ENCODE measurements around the gene LDB3. TPM values are rescaled to one million over a fixed set of nuclear protein-coding genes. Genes with fewer than 3 reads are reported as not detected.

LDB3 gene
- total RNA-seq, 1 experiment from 2014 or later, result 8.3 TPM

GRCh38 chr10:86712317-86712707 lies 44.0 kb downstream of the LDB3 start:
- H3K4me3 ChIP-seq (ENCODE audit: low read length), result peak overlapping the region; percentile 67
- peak; percentile 67 for DNase-seq

GRCh38 chr10:86715156-86715795 lies 47.0 kb downstream of the LDB3 start:
- Histone ChIP-seq H3K4me2 (ENCODE audit: low read depth, low read length, poor library complexity, severe bottlenecking) (no peak overlapping the region), H3K27me3 (ENCODE audit: low read length) (no peaks in the 10 kb centered on the region), H2AFZ (ENCODE audit: low read length) (no peak overlapping the region), H3K9me3 (ENCODE audit: low read length) (no peaks in the 10 kb centered on the region), H3K9ac (ENCODE audit: low read length) (no peak overlapping the region), H3K4me3 (ENCODE audit: low read length) (no peak overlapping the region), H3K79me2 (ENCODE audit: low read length) (no peaks in the 10 kb centered on the region), H3K4me1 (ENCODE audit: low read length) (peaks cover 13% of the 10 kb centered on the region), H3K27ac (ENCODE audit: low read length) (no peak overlapping the region), H3K9me2 (replicated peaks; ENCODE audit: insufficient read depth, low read length) (no peaks in the 10 kb centered on the region), H4K20me1 (ENCODE audit: insufficient read depth, low read depth, low read length) (no peaks in the 10 kb centered on the region), H3K36me3 (ENCODE audit: insufficient read depth, low read length) (no peaks in the 10 kb centered on the region)
- DNase-seq, result no peak

More at GRCh38 chr10:86712317-86712707, 44.0 kb downstream of the LDB3 start:
- Histone ChIP-seq H2AFZ (ENCODE audit: low read length) (peak overlapping the region; percentile 75; the same call in 1 of the 2 replicates), H3K27me3 (ENCODE audit: low read length) (no peaks in the 10 kb centered on the region), H3K79me2 (ENCODE audit: low read length) (no peaks in the 10 kb centered on the region), H3K4me1 (ENCODE audit: low read length) (peaks cover 13% of the 10 kb centered on the region), H3K36me3 (ENCODE audit: insufficient read depth, low read length) (no peaks in the 10 kb centered on the region), H3K9me2 (replicated peaks; ENCODE audit: insufficient read depth, low read length) (no peaks in the 10 kb centered on the region), H4K20me1 (ENCODE audit: insufficient read depth, low read depth, low read length) (no peaks in the 10 kb centered on the region), H3K27ac (ENCODE audit: low read length) (peak overlapping the region; percentile 73), H3K4me2 (ENCODE audit: low read depth, low read length, poor library complexity, severe bottlenecking) (peak overlapping the region; percentile 88), H3K9ac (ENCODE audit: low read length) (peak overlapping the region; percentile 77), H3K9me3 (ENCODE audit: low read length) (no peaks in the 10 kb centered on the region)

GRCh38 chr10:86715836-86716235 lies 47.5 kb downstream of the LDB3 start:
- Histone ChIP-seq H3K4me3 (ENCODE audit: low read length) (no peak overlapping the region), H2AFZ (ENCODE audit: low read length) (no peak overlapping the region), H3K27ac (ENCODE audit: low read length) (no peak overlapping the region), H3K36me3 (ENCODE audit: insufficient read depth, low read length) (no peaks in the 10 kb centered on the region), H3K4me1 (ENCODE audit: low read length) (peaks cover 10% of the 10 kb centered on the region), H3K9me3 (ENCODE audit: low read length) (no peaks in the 10 kb centered on the region), H3K79me2 (ENCODE audit: low read length) (no peaks in the 10 kb centered on the region), H3K9me2 (replicated peaks; ENCODE audit: insufficient read depth, low read length) (no peaks in the 10 kb centered on the region), H3K4me2 (ENCODE audit: low read depth, low read length, poor library complexity, severe bottlenecking) (no peak overlapping the region), H3K27me3 (ENCODE audit: low read length) (no peaks in the 10 kb centered on the region), H3K9ac (ENCODE audit: low read length) (no peak overlapping the region), H4K20me1 (ENCODE audit: insufficient read depth, low read depth, low read length) (no peaks in the 10 kb centered on the region)
- DNase-seq, result no peak

- Histone ChIP-seq H4K20me1 (ENCODE audit: insufficient read depth, low read depth, low read length) (no peaks in the 10 kb centered on the region), H3K36me3 (ENCODE audit: insufficient read depth, low read length) (no peaks in the 10 kb centered on the region), H2AFZ (ENCODE audit: low read length) (no peak overlapping the region), H3K9me3 (ENCODE audit: low read length) (no peaks in the 10 kb centered on the region), H3K27ac (ENCODE audit: low read length) (no peak overlapping the region), H3K4me3 (ENCODE audit: low read length) (no peak overlapping the region), H3K9ac (ENCODE audit: low read length) (no peak overlapping the region), H3K4me1 (ENCODE audit: low read length) (peaks cover 8% of the 10 kb centered on the region), H3K79me2 (ENCODE audit: low read length) (no peaks in the 10 kb centered on the region), H3K4me2 (ENCODE audit: low read depth, low read length, poor library complexity, severe bottlenecking) (no peak overlapping the region), H3K27me3 (ENCODE audit: low read length) (no peaks in the 10 kb centered on the region), H3K9me2 (replicated peaks; ENCODE audit: insufficient read depth, low read length) (no peaks in the 10 kb centered on the region)
- DNase-seq, result no peak
Measured at GRCh38 chr10:86716466-86716865, 48.2 kb downstream of the LDB3 start.

GRCh38 chr10:86718556-86718955 lies 50.2 kb downstream of the LDB3 start:
- no peaks in the 10 kb centered on the region for H3K79me2 ChIP-seq (ENCODE audit: low read length)
- H3K27me3 ChIP-seq (ENCODE audit: low read length), result no peaks in the 10 kb centered on the region
- H3K9me3 ChIP-seq (ENCODE audit: low read length), result no peaks in the 10 kb centered on the region
- H2AFZ ChIP-seq (ENCODE audit: low read length), result no peak overlapping the region
- H3K9me2 ChIP-seq (replicated peaks; ENCODE audit: insufficient read depth, low read length), result no peaks in the 10 kb centered on the region
- H3K4me1 ChIP-seq (ENCODE audit: low read length), result peaks cover 5% of the 10 kb centered on the region
- no peak overlapping the region for H3K9ac ChIP-seq (ENCODE audit: low read length)
- H3K36me3 ChIP-seq (ENCODE audit: insufficient read depth, low read length), result no peaks in the 10 kb centered on the region
- no peak for DNase-seq
- no peak overlapping the region for H3K4me3 ChIP-seq (ENCODE audit: low read length)
- no peak overlapping the region for H3K4me2 ChIP-seq (ENCODE audit: low read depth, low read length, poor library complexity, severe bottlenecking)
- no peak overlapping the region for H3K27ac ChIP-seq (ENCODE audit: low read length)
- no peaks in the 10 kb centered on the region for H4K20me1 ChIP-seq (ENCODE audit: insufficient read depth, low read depth, low read length)

GRCh38 chr10:86721232-86721631 lies 52.9 kb downstream of the LDB3 start:
- peaks cover 5% of the 10 kb centered on the region for H3K4me1 ChIP-seq (ENCODE audit: low read length)
- no peak overlapping the region for H3K27ac ChIP-seq (ENCODE audit: low read length)
- no peak overlapping the region for H2AFZ ChIP-seq (ENCODE audit: low read length)
- H3K4me3 ChIP-seq (ENCODE audit: low read length), result no peak overlapping the region
- no peak overlapping the region for H3K4me2 ChIP-seq (ENCODE audit: low read depth, low read length, poor library complexity, severe bottlenecking)
- H3K27me3 ChIP-seq (ENCODE audit: low read length), result no peaks in the 10 kb centered on the region
- H4K20me1 ChIP-seq (ENCODE audit: insufficient read depth, low read depth, low read length), result no peaks in the 10 kb centered on the region
- no peaks in the 10 kb centered on the region for H3K79me2 ChIP-seq (ENCODE audit: low read length)
- DNase-seq, result no peak
- no peaks in the 10 kb centered on the region for H3K36me3 ChIP-seq (ENCODE audit: insufficient read depth, low read length)
- no peaks in the 10 kb centered on the region for H3K9me3 ChIP-seq (ENCODE audit: low read length)
- no peaks in the 10 kb centered on the region for H3K9me2 ChIP-seq (replicated peaks; ENCODE audit: insufficient read depth, low read length)
- no peak overlapping the region for H3K9ac ChIP-seq (ENCODE audit: low read length)

GRCh38 chr10:86723009-86723408 lies 54.7 kb downstream of the LDB3 start:
- Histone ChIP-seq H3K9me3 (ENCODE audit: low read length) (no peaks in the 10 kb centered on the region), H3K36me3 (ENCODE audit: insufficient read depth, low read length) (no peaks in the 10 kb centered on the region), H3K27ac (ENCODE audit: low read length) (no peak overlapping the region), H4K20me1 (ENCODE audit: insufficient read depth, low read depth, low read length) (no peaks in the 10 kb centered on the region), H3K79me2 (ENCODE audit: low read length) (no peaks in the 10 kb centered on the region), H3K9me2 (replicated peaks; ENCODE audit: insufficient read depth, low read length) (no peaks in the 10 kb centered on the region), H2AFZ (ENCODE audit: low read length) (no peak overlapping the region), H3K4me2 (ENCODE audit: low read depth, low read length, poor library complexity, severe bottlenecking) (no peak overlapping the region), H3K4me1 (ENCODE audit: low read length) (peaks cover 5% of the 10 kb centered on the region), H3K27me3 (ENCODE audit: low read length) (no peaks in the 10 kb centered on the region), H3K4me3 (ENCODE audit: low read length) (no peak overlapping the region), H3K9ac (ENCODE audit: low read length) (no peak overlapping the region)
- DNase-seq, result no peak

GRCh38 chr10:86724445-86724844 lies 56.1 kb downstream of the LDB3 start:
- Histone ChIP-seq H3K9ac (ENCODE audit: low read length) (no peak overlapping the region), H3K4me3 (ENCODE audit: low read length) (no peak overlapping the region), H3K79me2 (ENCODE audit: low read length) (no peaks in the 10 kb centered on the region), H3K4me2 (ENCODE audit: low read depth, low read length, poor library complexity, severe bottlenecking) (no peak overlapping the region), H3K27me3 (ENCODE audit: low read length) (no peaks in the 10 kb centered on the region), H3K36me3 (ENCODE audit: insufficient read depth, low read length) (no peaks in the 10 kb centered on the region), H3K27ac (ENCODE audit: low read length) (no peak overlapping the region), H3K9me3 (ENCODE audit: low read length) (no peaks in the 10 kb centered on the region), H4K20me1 (ENCODE audit: insufficient read depth, low read depth, low read length) (no peaks in the 10 kb centered on the region), H3K4me1 (ENCODE audit: low read length) (peaks cover 5% of the 10 kb centered on the region), H2AFZ (ENCODE audit: low read length) (no peak overlapping the region), H3K9me2 (replicated peaks; ENCODE audit: insufficient read depth, low read length) (no peaks in the 10 kb centered on the region)
- no peak for DNase-seq
